IMR-90 (cell line): Measurements from ENCODE around the gene MPRIP. TPM values are rescaled to one million over a fixed set of nuclear protein-coding genes. Genes with fewer than 3 reads are reported as not detected.

ENCODE experiments used
- ATAC-seq: fragments of 200-7000 bp; cut with Tn5 transposase; 2 replicates; pipeline ENCODE4 v1.9.1; 2020; ENCODE audit warnings: low read depth, mild to moderate bottlenecking, moderate library complexity
- BruUV-seq: library from RNA; stranded (reverse); fragments of 400-500 nt; replicated peaks from 2 replicates; lab custom pipeline; 2021; lab: Mats Ljungman, UMichigan
- CTCF ChIA-PET: fragments of 300-600 bp; formaldehyde crosslinking; extraction: SDS; loops from one replicate; lab custom pipeline; 2021; ENCODE audit warnings: antibody characterized with exemption; lab: Yijun Ruan, JAX
- POLR2A ChIA-PET: fragments of 300-600 bp; sonication (Branson Sonifier 250); formaldehyde crosslinking; loops from one replicate; lab custom pipeline; 2022; ENCODE audit warnings: antibody characterized with exemption; ENCODE audit not compliant: unreplicated experiment; lab: Charles Lee
- DNase-seq: peaks from one replicate; pipeline ENCODE4 v3.0.0; 2013
- H2AFZ ChIP-seq: replicated peaks from 2 replicates; pipeline ENCODE3; 2013; ENCODE audit warnings: low read length, mild to moderate bottlenecking; ENCODE audit not compliant: poor library complexity
- H2AK5ac ChIP-seq: 2 replicates; pipeline ENCODE4 v1.6.1; 2013; ENCODE audit warnings: low read depth, low read length, inconsistent platforms
- H2AK9ac ChIP-seq: replicated peaks from 2 replicates; pipeline ENCODE3; 2013; ENCODE audit warnings: mild to moderate bottlenecking, low read depth, low read length, moderate library complexity; ENCODE audit not compliant: poor library complexity
- H2BK120ac ChIP-seq: 2 replicates; pipeline ENCODE4 v1.6.1; 2013; ENCODE audit warnings: low read depth, low read length, inconsistent platforms
- H2BK15ac ChIP-seq: 3 replicates; pipeline ENCODE4 v1.6.1; 2013; ENCODE audit warnings: low read depth, low read length, inconsistent platforms
- H2BK20ac ChIP-seq: 2 replicates; pipeline ENCODE4 v1.6.1; 2013; ENCODE audit warnings: low read depth, mild to moderate bottlenecking, inconsistent platforms, low read length, moderate library complexity
- H2BK5ac ChIP-seq: 2 replicates; pipeline ENCODE4 v1.6.1; 2013; ENCODE audit warnings: mild to moderate bottlenecking, low read depth, low read length, inconsistent platforms; ENCODE audit not compliant: poor library complexity, severe bottlenecking
- H3K14ac ChIP-seq: replicated peaks from 2 replicates; pipeline ENCODE4 v1.6.1; 2013; ENCODE audit warnings: low read depth, low read length, inconsistent platforms
- H3K18ac ChIP-seq: 2 replicates; pipeline ENCODE4 v1.6.1; 2013; ENCODE audit warnings: low read depth, low read length, control low read depth
- H3K23ac ChIP-seq: 2 replicates; pipeline ENCODE4 v1.6.1; 2013; ENCODE audit warnings: low read depth, low read length, inconsistent platforms
- H3K27ac ChIP-seq: 2 replicates; pipeline ENCODE4 v1.5.1; 2013; ENCODE audit warnings: mild to moderate bottlenecking, control low read depth, low read length; ENCODE audit not compliant: insufficient read depth
- H3K27me3 ChIP-seq: 2 replicates; pipeline ENCODE4 v1.6.1; 2013; ENCODE audit warnings: low read length; ENCODE audit not compliant: control insufficient read depth, insufficient read depth
- H3K36me3 ChIP-seq: 2 replicates; pipeline ENCODE4 v1.6.1; 2013; ENCODE audit warnings: low read length, mixed read lengths; ENCODE audit not compliant: control insufficient read depth, insufficient read depth
- H3K4ac ChIP-seq: 2 replicates; pipeline ENCODE4 v1.6.1; 2013; ENCODE audit warnings: low read depth, low read length, inconsistent platforms
- H3K4me1 ChIP-seq: 2 replicates; pipeline ENCODE4 v1.6.1; 2013; ENCODE audit warnings: low read length, mixed read lengths; ENCODE audit not compliant: control insufficient read depth, insufficient read depth
- H3K4me2 ChIP-seq: 2 replicates; pipeline ENCODE4 v1.6.1; 2013; ENCODE audit warnings: low read depth, mild to moderate bottlenecking, control low read depth, low read length, moderate library complexity
- H3K4me3 ChIP-seq: 2 replicates; pipeline ENCODE4 v1.5.1; 2013; ENCODE audit warnings: low read depth, mild to moderate bottlenecking, control low read depth, low read length, moderate library complexity; ENCODE audit not compliant: insufficient read depth
- H3K56ac ChIP-seq: 2 replicates; pipeline ENCODE4 v1.6.1; 2013; ENCODE audit warnings: low read length, inconsistent platforms; ENCODE audit not compliant: insufficient read depth; ENCODE audit errors: extremely low read depth
- H3K79me1 ChIP-seq, 2 experiments: 2 replicates each; pipeline ENCODE4 v1.6.1; 2013; ENCODE audit warnings: low read length in 2 of 2, inconsistent platforms in 1 of 2, low read depth in 1 of 2
- H3K9ac ChIP-seq: 2 replicates; pipeline ENCODE4 v1.6.1; 2013; ENCODE audit warnings: low read depth, low read length, control low read depth
- H3K9me1 ChIP-seq: 2 replicates; pipeline ENCODE4 v1.6.1; 2013; ENCODE audit warnings: low read length, inconsistent platforms; ENCODE audit not compliant: insufficient read depth
- H3K9me3 ChIP-seq: 2 replicates; pipeline ENCODE4 v1.6.1; 2013; ENCODE audit warnings: low read length; ENCODE audit not compliant: control insufficient read depth, insufficient read depth
- H4K20me1 ChIP-seq: 2 replicates; pipeline ENCODE4 v1.6.1; 2013; ENCODE audit warnings: low read length, inconsistent platforms; ENCODE audit not compliant: insufficient read depth
- H4K5ac ChIP-seq: 2 replicates; pipeline ENCODE4 v1.6.1; 2013; ENCODE audit warnings: mild to moderate bottlenecking, low read depth, low read length, control low read depth
- H4K8ac ChIP-seq, 2 experiments: 2 replicates each; pipeline ENCODE4 v1.6.1; 2013; ENCODE audit warnings: low read depth in 2 of 2, low read length in 2 of 2, control low read depth in 1 of 2, inconsistent platforms in 1 of 2
- H4K91ac ChIP-seq: 2 replicates; pipeline ENCODE4 v1.6.1; 2013; ENCODE audit warnings: low read depth, low read length, inconsistent platforms; ENCODE audit not compliant: insufficient read depth
- BHLHE40 ChIP-seq: fragments of 150-350 bp; IDR thresholded peaks from 2 replicates; pipeline ENCODE4 v1.6.1; 2016; ENCODE audit warnings: mild to moderate bottlenecking, low read depth, low read length
- CEBPB ChIP-seq: IDR thresholded peaks from 2 replicates; pipeline ENCODE4 v1.6.1; 2012; ENCODE audit warnings: low read depth, low read length, improper control_type of control experiment
- CHD1 ChIP-seq: IDR thresholded peaks from 2 replicates; pipeline ENCODE4 v1.6.1; 2012; ENCODE audit warnings: low read depth, low read length, improper control_type of control experiment
- CTCF ChIP-seq: conservative IDR thresholded peaks from 2 replicates; pipeline ENCODE4 v1.5.1; 2012; ENCODE audit warnings: mild to moderate bottlenecking, low read depth, low read length, improper control_type of control experiment
- FOS ChIP-seq: fragments of 150-350 bp; IDR thresholded peaks from 2 replicates; pipeline ENCODE4 v1.6.1; 2016; ENCODE audit warnings: low read depth, low read length
- MAFK ChIP-seq: IDR thresholded peaks from 2 replicates; pipeline ENCODE4 v1.6.1; 2012; ENCODE audit warnings: low read depth, low read length, improper control_type of control experiment
- MAZ ChIP-seq: IDR thresholded peaks from 2 replicates; pipeline ENCODE4 v1.6.1; 2012; ENCODE audit warnings: low read depth, mild to moderate bottlenecking, low read length, improper control_type of control experiment, moderate library complexity, borderline replicate concordance
- MXI1 ChIP-seq: IDR thresholded peaks from 2 replicates; pipeline ENCODE4 v1.6.1; 2012; ENCODE audit warnings: low read depth, mild to moderate bottlenecking, low read length, moderate library complexity, borderline replicate concordance
- NFE2L2 ChIP-seq: fragments of 150-350 bp; IDR thresholded peaks from 2 replicates; pipeline ENCODE4 v1.6.1; 2016; ENCODE audit warnings: low read depth, mild to moderate bottlenecking, low read length
- POLR2A ChIP-seq: IDR thresholded peaks from 2 replicates; pipeline ENCODE4 v1.6.1; 2012; ENCODE audit warnings: mild to moderate bottlenecking, low read depth, low read length
- RAD21 ChIP-seq: IDR thresholded peaks from 2 replicates; pipeline ENCODE4 v1.6.1; 2012; ENCODE audit warnings: low read length, improper control_type of control experiment
- RCOR1 ChIP-seq: IDR thresholded peaks from 2 replicates; pipeline ENCODE4 v1.6.1; 2012; ENCODE audit warnings: mild to moderate bottlenecking, low read length, improper control_type of control experiment; ENCODE audit not compliant: insufficient replicate concordance
- RFX5 ChIP-seq: IDR thresholded peaks from 2 replicates; pipeline ENCODE4 v1.8.0; 2012; ENCODE audit warnings: low read depth, mild to moderate bottlenecking, low read length, moderate library complexity
- USF2 ChIP-seq: fragments of 150-350 bp; IDR thresholded peaks from 2 replicates; pipeline ENCODE4 v1.6.1; 2017; ENCODE audit warnings: mild to moderate bottlenecking, antibody characterized with exemption, low read length, low read depth
- WGBS, 2 experiments: methylation state at CpG; one replicate each; pipeline versions ENCODE4 v1.1.5 to v1.1.7; 2013; ENCODE audit warnings: missing lambda C conversion rate in 2 of 2; ENCODE audit not compliant: insufficient read length in 1 of 2; ENCODE audit errors: extremely low coverage in 2 of 2; 5-methylcytosine and 5-hydroxymethylcytosine counted together
- dilution Hi-C: fragments of 300-500 bp; cut with HindIII; formaldehyde crosslinking; loops from one replicate; pipeline ENCODE4 v1.14.3; 2018; ENCODE audit warnings: low sequenced_read_pairs; ENCODE audit not compliant: unreplicated experiment
- in situ Hi-C: fragments of 300-500 bp; cut with MboI; formaldehyde crosslinking; loops from 3 replicates; pipeline ENCODE4 v1.14.3; 2019; ENCODE audit warnings: low sequenced_read_pairs, inconsistent platforms, mixed read lengths
- intact Hi-C: fragments of 100-400 bp; cut with micrococcal nuclease; formaldehyde crosslinking; loops from 2 replicates; pipeline ENCODE4 v1.10.0; 2022
- polyA plus RNA-seq, 3 experiments: library from polyadenylated mRNA; depleted of rRNA; stranded (reverse); fragments of >200 nt; gene quantifications; 2 replicates each; pipeline ENCODE4 v1.2.3, GENCODE V29; 2012; ENCODE audit warnings: low replicate concordance in 1 of 3
- total RNA-seq: library from RNA; depleted of rRNA; stranded (reverse); fragments of >200 nt; gene quantifications from 2 replicates; pipeline ENCODE4 v1.2.3, GENCODE V29; 2012
- TF ChIP-seq, protein P1 (sequence below): fragments of 150-350 bp; IDR thresholded peaks from 2 replicates; pipeline ENCODE4 v1.6.1; 2016; ENCODE audit warnings: low read depth, mild to moderate bottlenecking, low read length, moderate library complexity, borderline replicate concordance

MPRIP gene
- total and polyA plus RNA-seq, 2 of the 4 experiments (the other 2 are of a cell fraction): 111 to 149 TPM

- H4K20me1 ChIP-seq: peaks cover 8% of the 10 kb centered on the region
- no peak overlapping the region for H3K56ac ChIP-seq
- no peak overlapping the region for H4K91ac ChIP-seq
- no peak overlapping the region for H3K14ac ChIP-seq
- H3K27me3 ChIP-seq: no peaks in the 10 kb centered on the region
- DNase-seq (no peak), ATAC-seq (no peak)
- dilution Hi-C loops: no loop called here
- no peak overlapping the region for H2BK120ac ChIP-seq
- H4K8ac ChIP-seq: no peak overlapping the region
- no peak overlapping the region for H3K23ac ChIP-seq
- H3K9ac ChIP-seq: no peak overlapping the region
- peaks cover 0 to 25% of the 10 kb centered on the region in 2 experiments; a peak in 2 of 4 replicates for H3K79me1 ChIP-seq
- H3K36me3 ChIP-seq: peaks cover 69% of the 10 kb centered on the region
- in situ Hi-C loops: no loop called here
- H3K9me1 ChIP-seq: peaks cover 7% of the 10 kb centered on the region; the same call in 1 of the 2 replicates
- H3K4me3 ChIP-seq: no peak overlapping the region
- no peak overlapping the region for H2AFZ ChIP-seq
- POLR2A ChIA-PET: no interaction called here
- H3K27ac ChIP-seq: no peak overlapping the region
- CTCF ChIA-PET: no interaction called here
- no peak overlapping the region for H4K5ac ChIP-seq
- H3K9me3 ChIP-seq: no peaks in the 10 kb centered on the region
- no peak overlapping the region for H2AK9ac ChIP-seq
- 86% methylated on average over 6 of the region's 27 CpGs; no CpG with 5 or more reads in 1 of the 2 experiments for WGBS, 2 experiments
- H3K4me2 ChIP-seq: no peak overlapping the region
- no peak overlapping the region for H3K4ac ChIP-seq
- H3K4me1 ChIP-seq: no peaks in the 10 kb centered on the region
- no peak overlapping the region for H2AK5ac ChIP-seq
- no peak overlapping the region for H2BK15ac ChIP-seq
- BruUV-seq: no TSS peak
- H2BK20ac ChIP-seq: no peak overlapping the region
- H2BK5ac ChIP-seq: no peak overlapping the region
- no peak overlapping the region for H3K18ac ChIP-seq
- intact Hi-C loops: no loop called here
- TF ChIP-seq RCOR1 (no peak), NFE2L2 (no peak), POLR2A (no peak), CTCF (no peak), BHLHE40 (no peak), MAFK (no peak), CEBPB (no peak), MXI1 (no peak), MAZ (no peak), RFX5 (no peak), FOS (no peak), CHD1 (no peak), USF2 (no peak), RAD21 (no peak)
- TF ChIP-seq, protein P1, sequence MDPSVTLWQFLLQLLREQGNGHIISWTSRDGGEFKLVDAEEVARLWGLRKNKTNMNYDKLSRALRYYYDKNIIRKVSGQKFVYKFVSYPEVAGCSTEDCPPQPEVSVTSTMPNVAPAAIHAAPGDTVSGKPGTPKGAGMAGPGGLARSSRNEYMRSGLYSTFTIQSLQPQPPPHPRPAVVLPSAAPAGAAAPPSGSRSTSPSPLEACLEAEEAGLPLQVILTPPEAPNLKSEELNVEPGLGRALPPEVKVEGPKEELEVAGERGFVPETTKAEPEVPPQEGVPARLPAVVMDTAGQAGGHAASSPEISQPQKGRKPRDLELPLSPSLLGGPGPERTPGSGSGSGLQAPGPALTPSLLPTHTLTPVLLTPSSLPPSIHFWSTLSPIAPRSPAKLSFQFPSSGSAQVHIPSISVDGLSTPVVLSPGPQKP: no peak
These were observed 172.6 kb downstream of the MPRIP start for GRCh38 chr17:17214646-17215436.
